ENCODE measurements around the gene ITSN2. TPM values are rescaled to one million over a fixed set of nuclear protein-coding genes. Genes with fewer than 3 reads are reported as not detected.

ITSN2 gene
- total and polyA plus RNA-seq, 2 experiments from 2014 or later: 20.3 to 34.4 TPM

DNA sequence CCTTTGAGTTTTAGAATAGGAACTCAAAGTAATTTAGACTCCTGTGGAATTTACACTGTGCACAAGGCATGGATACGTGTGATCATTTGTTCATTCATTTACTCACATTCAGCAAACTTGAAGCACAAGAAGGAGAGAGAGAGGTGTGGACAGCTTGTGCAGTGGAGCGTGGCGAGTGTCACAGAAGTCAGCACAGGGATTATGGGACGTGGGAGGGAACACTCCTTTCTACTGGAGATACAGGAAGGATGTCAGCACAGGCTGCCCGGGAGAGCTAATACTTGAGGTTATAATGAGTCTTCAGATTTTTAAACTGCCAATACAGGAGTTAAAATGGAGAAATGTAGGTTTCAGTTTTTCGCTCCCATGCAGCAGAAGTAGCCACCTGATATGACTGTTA, 178.5 kb downstream of the ITSN2 start:
- Histone ChIP-seq H3K36me3 (replicated peaks; ENCODE audit: insufficient read depth, low read depth) (no peaks in the 10 kb centered on the region), H3K9me2 (replicated peaks; ENCODE audit: insufficient read depth) (no peaks in the 10 kb centered on the region), H3K9me3 (ENCODE audit: low read depth) (no peaks in the 10 kb centered on the region), H4K20me1 (ENCODE audit: insufficient read depth, poor library complexity, severe bottlenecking) (no peaks in the 10 kb centered on the region), H3K27ac (no peak overlapping the region), H2AFZ (no peak overlapping the region), H3K4me2 (no peak overlapping the region), H3K4me3 (no peak overlapping the region), H3K4me1 (ENCODE audit: insufficient read depth) (no peaks in the 10 kb centered on the region), H3K79me2 (no peaks in the 10 kb centered on the region), H3K27me3 (no peaks in the 10 kb centered on the region)
- TF ChIP-seq EZH2 (IDR thresholded peaks at IDR 0.05; ENCODE audit: borderline replicate concordance) (no peak), EZH2phosphoT487 (IDR thresholded peaks at IDR 0.05; ENCODE audit: low read depth, severe bottlenecking, unreplicated experiment) (no peak)
- TF ChIP-seq, protein P1, sequence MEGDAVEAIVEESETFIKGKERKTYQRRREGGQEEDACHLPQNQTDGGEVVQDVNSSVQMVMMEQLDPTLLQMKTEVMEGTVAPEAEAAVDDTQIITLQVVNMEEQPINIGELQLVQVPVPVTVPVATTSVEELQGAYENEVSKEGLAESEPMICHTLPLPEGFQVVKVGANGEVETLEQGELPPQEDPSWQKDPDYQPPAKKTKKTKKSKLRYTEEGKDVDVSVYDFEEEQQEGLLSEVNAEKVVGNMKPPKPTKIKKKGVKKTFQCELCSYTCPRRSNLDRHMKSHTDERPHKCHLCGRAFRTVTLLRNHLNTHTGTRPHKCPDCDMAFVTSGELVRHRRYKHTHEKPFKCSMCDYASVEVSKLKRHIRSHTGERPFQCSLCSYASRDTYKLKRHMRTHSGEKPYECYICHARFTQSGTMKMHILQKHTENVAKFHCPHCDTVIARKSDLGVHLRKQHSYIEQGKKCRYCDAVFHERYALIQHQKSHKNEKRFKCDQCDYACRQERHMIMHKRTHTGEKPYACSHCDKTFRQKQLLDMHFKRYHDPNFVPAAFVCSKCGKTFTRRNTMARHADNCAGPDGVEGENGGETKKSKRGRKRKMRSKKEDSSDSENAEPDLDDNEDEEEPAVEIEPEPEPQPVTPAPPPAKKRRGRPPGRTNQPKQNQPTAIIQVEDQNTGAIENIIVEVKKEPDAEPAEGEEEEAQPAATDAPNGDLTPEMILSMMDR (IDR thresholded peaks at IDR 0.05; ENCODE audit: poor library complexity): no peak
- DNase-seq (ENCODE audit: low spot score): no peak
- 75% methylated on average over 6 of the region's 6 CpGs for WGBS (ENCODE audit: low lambda C conversion rate, missing lambda C conversion rate)

DNA sequence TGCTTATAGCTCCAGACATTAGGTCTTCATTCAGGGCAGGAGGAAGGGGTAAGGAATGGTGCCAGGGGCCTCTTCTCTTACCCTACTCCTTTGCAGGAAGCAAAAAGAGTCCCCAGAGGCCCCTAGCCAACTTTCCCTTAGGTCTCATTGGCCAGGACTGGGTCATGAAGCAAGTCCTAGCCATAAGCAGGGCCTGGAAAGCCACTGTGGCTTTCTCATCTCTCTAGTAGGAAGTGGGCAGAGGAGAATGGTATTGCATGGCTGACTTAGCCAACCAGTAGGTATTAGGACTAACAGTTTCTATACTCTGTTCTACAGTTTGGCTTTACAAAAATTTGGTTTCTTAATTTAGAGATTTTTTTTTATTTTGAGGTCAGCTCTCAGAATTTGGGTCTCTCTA, 180.7 kb downstream of the ITSN2 start:
- no peaks in the 10 kb centered on the region for H3K36me3 ChIP-seq (replicated peaks; ENCODE audit: insufficient read depth, low read depth)
- no peaks in the 10 kb centered on the region for H3K9me3 ChIP-seq (ENCODE audit: low read depth)
- TF ChIP-seq EZH2phosphoT487 (IDR thresholded peaks at IDR 0.05; ENCODE audit: low read depth, severe bottlenecking, unreplicated experiment) (no peak), EZH2 (IDR thresholded peaks at IDR 0.05; ENCODE audit: borderline replicate concordance) (no peak)
- TF ChIP-seq, protein P1 (IDR thresholded peaks at IDR 0.05; ENCODE audit: poor library complexity): no peak
- H3K27ac ChIP-seq: no peak overlapping the region
- no peaks in the 10 kb centered on the region for H3K79me2 ChIP-seq
- no peak overlapping the region for H2AFZ ChIP-seq
- no peak overlapping the region for H3K4me3 ChIP-seq
- no peaks in the 10 kb centered on the region for H3K4me1 ChIP-seq (ENCODE audit: insufficient read depth)
- H3K27me3 ChIP-seq: no peaks in the 10 kb centered on the region
- H4K20me1 ChIP-seq (ENCODE audit: insufficient read depth, poor library complexity, severe bottlenecking): no peaks in the 10 kb centered on the region
- no peak for DNase-seq (ENCODE audit: low spot score)
- no peaks in the 10 kb centered on the region for H3K9me2 ChIP-seq (replicated peaks; ENCODE audit: insufficient read depth)
- H3K4me2 ChIP-seq: no peak overlapping the region

DNA sequence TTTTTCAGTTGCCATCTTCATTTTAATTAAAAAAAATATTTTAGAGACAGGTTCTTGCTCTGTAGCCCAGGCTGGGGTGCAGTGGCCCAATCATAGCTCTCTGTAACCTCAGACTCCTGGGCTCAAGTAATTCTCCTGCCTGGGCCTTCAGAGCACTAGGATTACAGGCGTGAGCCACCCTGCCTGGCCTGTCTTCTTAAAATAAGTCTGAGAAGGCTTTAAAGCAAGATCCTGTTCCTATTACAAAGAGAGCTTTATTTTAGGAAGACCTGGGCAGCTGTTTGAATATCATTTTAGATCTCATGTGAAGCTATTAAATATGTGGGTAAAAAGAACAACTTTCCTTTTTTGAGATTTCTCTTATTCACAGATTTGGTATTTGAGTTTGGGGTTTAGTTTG, 184.0 kb downstream of the ITSN2 start:
- Histone ChIP-seq H3K9me3 (ENCODE audit: low read depth) (no peaks in the 10 kb centered on the region), H3K4me1 (ENCODE audit: insufficient read depth) (no peaks in the 10 kb centered on the region), H3K27me3 (no peaks in the 10 kb centered on the region), H3K79me2 (no peaks in the 10 kb centered on the region), H3K4me3 (no peak overlapping the region), H2AFZ (no peak overlapping the region), H3K36me3 (replicated peaks; ENCODE audit: insufficient read depth, low read depth) (no peaks in the 10 kb centered on the region), H3K9me2 (replicated peaks; ENCODE audit: insufficient read depth) (no peaks in the 10 kb centered on the region), H3K27ac (no peak overlapping the region), H4K20me1 (ENCODE audit: insufficient read depth, poor library complexity, severe bottlenecking) (no peaks in the 10 kb centered on the region), H3K4me2 (no peak overlapping the region)
- no peak for DNase-seq (ENCODE audit: low spot score)
- TF ChIP-seq EZH2phosphoT487 (IDR thresholded peaks at IDR 0.05; ENCODE audit: low read depth, severe bottlenecking, unreplicated experiment) (no peak), EZH2 (IDR thresholded peaks at IDR 0.05; ENCODE audit: borderline replicate concordance) (no peak)
- TF ChIP-seq, protein P1 (IDR thresholded peaks at IDR 0.05; ENCODE audit: poor library complexity): no peak
- WGBS (ENCODE audit: low lambda C conversion rate, missing lambda C conversion rate): 83% methylated on average over 1 of the region's 1 CpG

DNA sequence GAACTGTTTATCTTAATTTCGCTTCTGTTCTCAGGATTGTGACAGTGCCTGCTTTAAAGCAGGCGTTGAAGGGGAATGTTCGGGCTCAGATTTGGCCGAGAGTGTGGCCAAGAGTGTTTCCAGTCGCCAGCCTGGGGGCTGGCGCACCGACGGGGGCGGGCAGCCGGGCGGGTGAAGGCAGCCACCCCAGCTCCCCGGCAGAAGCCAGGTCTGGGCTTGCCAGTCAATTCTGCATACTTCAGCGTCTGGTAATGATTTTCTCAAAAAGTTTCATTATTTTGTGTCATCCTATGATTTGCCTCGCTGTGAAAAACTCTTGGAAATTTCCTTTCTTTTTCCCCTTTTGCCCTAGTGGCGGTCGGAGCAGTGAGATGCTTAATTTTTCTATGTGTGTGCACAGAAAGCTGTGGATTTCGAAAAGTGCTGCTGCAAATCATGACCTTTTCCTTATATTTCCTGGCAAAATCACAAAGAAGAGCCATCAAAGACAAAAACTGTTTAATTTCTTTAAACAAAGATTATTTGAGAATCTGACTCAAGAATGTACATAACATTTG, 184.6 kb downstream of the ITSN2 start:
- DNase-seq (ENCODE audit: low spot score): no peak
- no peaks in the 10 kb centered on the region for H3K79me2 ChIP-seq
- H3K4me1 ChIP-seq (ENCODE audit: insufficient read depth): no peaks in the 10 kb centered on the region
- no peak overlapping the region for H3K4me3 ChIP-seq
- no peak overlapping the region for H2AFZ ChIP-seq
- H3K9me2 ChIP-seq (replicated peaks; ENCODE audit: insufficient read depth): no peaks in the 10 kb centered on the region
- no peaks in the 10 kb centered on the region for H3K36me3 ChIP-seq (replicated peaks; ENCODE audit: insufficient read depth, low read depth)
- no peaks in the 10 kb centered on the region for H4K20me1 ChIP-seq (ENCODE audit: insufficient read depth, poor library complexity, severe bottlenecking)
- H3K27me3 ChIP-seq: no peaks in the 10 kb centered on the region
- TF ChIP-seq EZH2 (IDR thresholded peaks at IDR 0.05; ENCODE audit: borderline replicate concordance) (no peak), EZH2phosphoT487 (IDR thresholded peaks at IDR 0.05; ENCODE audit: low read depth, severe bottlenecking, unreplicated experiment) (no peak)
- TF ChIP-seq, protein P1 (IDR thresholded peaks at IDR 0.05; ENCODE audit: poor library complexity): no peak
- H3K27ac ChIP-seq: no peak overlapping the region
- WGBS (ENCODE audit: low lambda C conversion rate, missing lambda C conversion rate): 89% methylated on average over 17 of the region's 17 CpGs
- no peaks in the 10 kb centered on the region for H3K9me3 ChIP-seq (ENCODE audit: low read depth)
- no peak overlapping the region for H3K4me2 ChIP-seq

All from hepatocyte (in vitro differentiated cells).